GM19395 (cell line): Measurements from ENCODE around the gene TM6SF1.
"Not testable (repeated sequence)": the region's sequence is repeated elsewhere in the genome, so short reads cannot be mapped to it uniquely, and the experiment has no call there.

Experiments used
- ATAC-seq: cut with Tn5 transposase; IDR thresholded peaks from one replicate; pipeline ENCODE4 v1.9.1; 2021; ENCODE audit warnings: mild to moderate bottlenecking, moderate library complexity; ENCODE audit not compliant: unreplicated experiment

The TM6SF1 gene

DNA sequence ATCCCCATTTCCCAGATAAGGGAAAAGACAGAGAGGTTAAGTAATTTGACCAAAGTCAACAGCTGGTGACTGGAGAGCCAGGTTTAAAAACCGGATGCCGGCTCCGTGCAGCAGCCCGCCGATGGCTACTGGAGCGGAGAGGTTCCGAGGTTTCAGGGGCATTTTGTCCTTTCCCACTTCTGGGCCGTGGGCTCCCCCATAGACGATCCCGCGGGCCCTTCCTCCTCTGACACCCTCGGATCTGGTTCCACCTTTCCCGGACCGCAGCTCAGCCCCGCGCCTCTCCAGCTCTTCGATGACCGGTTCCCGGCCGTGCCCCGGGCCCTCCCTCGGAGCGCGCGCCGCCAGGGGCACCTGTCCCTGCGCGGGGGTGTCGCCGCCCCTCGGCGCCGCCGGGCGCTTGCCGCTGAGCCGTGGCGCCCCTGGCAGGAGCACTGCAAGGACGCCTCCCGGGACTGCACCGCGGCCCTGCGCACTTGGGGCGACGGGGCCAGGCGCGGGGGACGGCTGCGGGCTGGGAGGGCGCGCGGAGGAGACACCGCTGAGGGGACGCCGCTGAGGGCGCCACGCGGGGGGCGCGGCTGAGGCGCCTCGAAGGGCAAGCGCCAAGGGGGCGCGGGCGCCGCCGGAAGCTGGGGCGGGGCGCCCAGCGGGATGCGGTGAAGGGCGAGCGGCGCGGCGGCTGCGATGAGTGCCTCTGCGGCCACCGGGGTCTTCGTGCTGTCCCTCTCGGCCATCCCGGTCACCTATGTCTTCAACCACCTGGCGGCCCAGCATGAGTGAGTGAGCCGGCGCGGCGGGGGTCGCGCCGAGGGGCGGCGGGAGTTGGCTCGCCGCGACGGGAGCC lies at the start of gene TM6SF1:
Gene TM6SF1, plus strand, starts transcription at position 652 of the 847 bp plus-strand sequence. Its CDS starts 36 bp downstream, at position 688.
- no peak for ATAC-seq

DNA sequence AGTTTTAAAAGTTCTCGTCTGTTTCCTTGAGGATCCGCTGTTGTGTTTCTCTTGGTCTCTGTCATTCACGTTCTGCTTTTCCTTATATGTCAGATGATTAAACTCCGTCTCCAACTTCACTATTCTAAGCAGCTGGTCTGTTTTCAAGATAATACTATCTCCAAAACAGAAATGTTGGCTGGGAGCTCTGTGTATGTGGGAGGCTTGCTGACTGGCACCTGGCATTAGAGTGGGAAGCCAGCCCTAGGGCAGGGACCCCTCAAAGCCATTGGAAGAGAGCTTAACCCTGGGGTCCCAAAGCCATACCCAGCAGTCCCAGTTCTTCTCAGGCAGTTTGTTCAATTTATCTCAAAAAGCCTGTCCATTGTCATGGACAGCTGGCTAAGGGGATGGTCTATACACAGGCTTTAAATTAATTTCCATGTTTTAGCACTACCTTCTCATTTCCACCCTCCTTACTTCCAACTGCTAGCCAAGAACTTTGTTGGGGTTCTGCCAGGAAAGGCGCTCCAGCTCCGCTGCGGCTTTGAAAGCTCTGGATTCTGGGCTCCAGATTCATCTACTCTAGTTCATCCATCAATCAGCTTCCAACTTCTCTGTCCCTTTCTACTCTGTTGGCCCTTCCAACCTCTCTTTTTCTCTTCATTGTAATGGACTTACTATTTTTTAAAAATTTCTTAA lies 49.6 kb upstream of the TM6SF1 start:
- ATAC-seq = no peak

DNA sequence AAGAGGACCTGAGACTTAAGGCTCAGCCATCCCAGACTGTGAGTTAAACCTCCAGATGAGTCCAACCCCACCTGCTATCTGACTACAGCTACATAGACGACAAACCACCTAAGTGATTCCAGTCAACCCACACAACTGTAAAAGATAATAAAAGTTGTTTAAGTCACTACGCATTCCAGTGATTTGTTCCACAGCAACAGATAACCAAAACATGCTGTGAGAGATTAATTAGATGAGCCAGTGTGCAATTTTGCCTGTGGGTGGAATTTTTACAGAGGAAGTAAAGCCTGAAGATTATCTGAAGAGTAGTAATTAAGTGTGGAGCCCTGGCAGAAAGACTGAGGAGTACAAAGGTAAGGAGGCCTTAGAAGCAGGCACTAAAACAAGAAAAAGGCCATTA lies 45.8 kb upstream of the TM6SF1 start:
- no peak for ATAC-seq

DNA sequence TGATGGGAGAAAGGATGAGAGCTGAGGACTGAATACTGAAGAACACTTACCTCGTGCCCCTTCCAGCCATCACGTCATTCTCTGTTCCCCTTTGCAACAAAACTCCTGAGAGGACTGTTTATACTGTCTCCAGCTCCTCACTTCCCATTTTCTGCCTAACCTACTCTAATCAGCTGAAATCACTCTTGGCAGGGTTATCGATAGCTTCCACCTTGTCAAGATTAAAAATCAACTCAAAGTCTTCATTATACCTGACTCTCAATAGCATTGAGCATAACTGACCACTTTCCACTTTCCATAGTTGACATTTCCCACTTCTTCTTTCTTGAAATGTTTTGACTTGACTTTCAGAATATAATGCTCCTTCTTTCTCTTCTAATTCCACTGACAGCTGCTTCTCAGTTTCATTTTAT lies 44.7 kb upstream of the TM6SF1 start:
- ATAC-seq = peak; percentile 26

DNA sequence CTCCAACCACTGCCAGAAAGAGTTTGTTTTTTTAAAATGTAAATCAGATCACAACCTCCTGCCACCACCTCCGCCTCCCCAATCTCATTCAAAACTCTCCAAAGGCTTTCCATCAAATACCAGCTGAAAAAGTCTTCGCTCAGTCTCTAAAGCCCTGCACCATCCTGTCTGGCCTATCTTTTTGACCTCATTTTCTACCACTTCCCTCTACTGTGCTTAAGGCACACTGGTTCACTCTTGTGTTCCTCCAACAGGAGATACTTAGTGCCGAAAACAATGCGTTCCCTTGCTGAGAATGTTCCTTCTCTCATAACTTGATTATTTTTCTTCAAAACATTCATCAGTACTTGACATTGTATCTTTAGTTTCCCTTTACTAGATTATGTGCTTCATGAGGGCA lies 43.9 kb upstream of the TM6SF1 start:
- no peak for ATAC-seq

DNA sequence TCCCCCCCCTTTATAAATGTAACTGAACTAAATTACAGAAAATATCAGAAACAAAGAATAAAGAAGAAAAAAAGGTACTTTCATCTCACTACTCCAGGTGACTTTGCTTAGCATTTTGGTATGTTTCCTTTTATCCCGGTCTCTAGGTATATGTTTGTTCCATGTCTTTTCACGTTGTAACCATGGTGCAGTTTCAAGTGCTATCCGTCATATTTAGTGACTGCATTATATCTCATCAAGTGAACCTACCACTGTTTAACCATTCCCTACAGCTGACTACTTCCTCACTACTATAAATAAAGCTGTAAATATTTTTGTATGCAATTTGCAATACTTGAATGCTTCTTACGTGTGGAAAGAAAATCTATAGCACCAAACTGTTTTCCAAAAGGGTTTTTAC lies 42.6 kb upstream of the TM6SF1 start:
- ATAC-seq = no peak

DNA sequence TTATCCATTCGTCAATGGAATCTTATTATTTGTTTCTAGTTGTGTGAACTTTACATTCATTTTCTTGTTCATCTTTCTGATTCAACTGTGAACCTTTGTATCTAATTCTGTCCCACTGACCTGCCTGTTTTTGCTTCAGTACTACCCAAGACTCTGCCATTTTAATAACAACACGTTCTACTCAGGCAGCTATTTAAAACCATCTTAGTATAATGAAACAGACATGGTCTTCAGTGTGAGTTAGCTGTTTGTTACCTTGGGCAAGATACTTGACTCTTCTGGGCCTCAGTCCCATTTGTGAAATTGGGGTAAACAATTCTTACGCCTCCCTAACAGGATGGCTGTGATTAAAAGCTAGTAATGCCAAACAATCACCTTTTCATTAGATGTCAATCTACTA lies 42.0 kb upstream of the TM6SF1 start:
- no peak for ATAC-seq

DNA sequence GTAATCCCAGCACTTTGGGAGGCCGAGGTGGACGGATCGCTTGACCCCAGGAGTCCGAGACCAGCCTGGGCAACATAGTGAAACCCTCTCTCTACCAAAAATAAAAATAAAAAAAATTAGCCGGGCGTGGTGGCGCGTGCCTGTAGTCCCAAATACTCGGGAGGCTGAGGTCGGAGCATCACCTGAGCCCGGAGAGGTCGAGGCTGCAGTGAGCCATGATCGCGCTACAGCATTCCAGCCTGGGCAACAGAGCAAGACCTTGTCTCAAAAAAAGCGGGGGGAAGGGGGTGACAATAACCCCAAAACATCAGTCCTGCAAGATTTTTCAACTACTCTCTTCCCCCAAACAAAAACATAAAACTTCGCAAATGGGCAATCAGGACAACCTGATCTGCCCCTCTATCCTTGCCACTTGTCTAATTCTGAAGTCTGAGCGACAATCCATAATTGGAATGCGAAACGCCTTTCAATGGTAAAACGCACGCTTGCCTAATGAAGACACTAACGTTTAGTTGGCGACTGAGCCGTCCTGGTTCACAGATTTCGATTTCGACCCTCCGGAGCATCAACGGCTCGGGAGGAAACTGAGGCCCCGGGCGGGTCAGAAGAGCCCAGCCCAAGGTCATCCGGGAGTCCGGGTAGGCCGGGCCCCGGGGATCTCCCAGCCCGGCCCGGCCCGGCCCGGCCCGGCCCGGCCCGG lies 41.3 kb upstream of the TM6SF1 start:
- ATAC-seq = no peak

DNA sequence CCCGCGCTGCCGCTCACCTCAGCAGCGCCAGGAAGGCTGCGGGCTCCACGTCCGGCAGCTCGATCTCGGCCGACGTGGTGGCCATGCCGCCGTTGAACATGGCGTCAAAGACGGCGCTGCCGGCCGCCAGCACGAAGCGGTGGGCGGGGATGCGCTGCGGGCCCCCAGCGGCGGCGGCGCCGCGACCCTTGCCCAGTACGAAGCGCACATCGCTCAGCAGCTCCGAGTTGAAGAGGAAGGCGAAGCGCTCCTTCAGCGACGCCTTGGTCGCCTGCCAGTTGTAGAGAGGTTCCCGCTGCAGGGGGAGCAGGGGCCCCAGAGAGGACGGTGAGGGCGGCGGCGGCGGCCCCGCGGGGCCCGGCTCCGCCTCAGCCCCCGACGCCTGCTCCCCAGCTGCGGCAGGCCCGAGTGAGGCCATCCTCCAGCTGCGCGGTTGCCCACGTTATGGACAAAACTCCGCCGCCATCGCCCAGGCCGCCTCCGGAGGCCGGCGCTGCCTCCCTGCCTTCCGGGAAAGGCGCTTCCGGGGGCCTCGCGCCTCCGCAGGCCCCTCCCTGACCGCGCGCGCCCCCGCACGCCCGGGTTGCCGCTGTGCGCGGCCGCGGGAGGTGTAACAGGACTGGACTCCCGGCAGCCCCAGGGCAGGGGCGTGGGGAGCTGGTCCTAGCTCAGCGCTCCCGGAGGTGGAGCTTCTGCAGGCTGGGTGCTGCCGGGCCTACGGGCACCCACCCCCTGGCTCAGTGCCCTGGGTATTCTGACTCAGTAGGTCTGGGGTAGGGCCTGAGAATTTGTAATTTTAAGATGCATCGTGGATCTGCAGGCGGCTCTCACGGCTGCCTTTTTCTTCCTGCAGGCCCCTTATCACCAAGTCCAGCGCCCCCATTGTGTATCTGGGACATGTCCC lies 40.5 kb upstream of the TM6SF1 start, which contains the start of gene BTBD1:
Gene BTBD1, minus strand, starts transcription at position 519 of the 904 bp plus-strand sequence. Its CDS starts 101 bp downstream, at position 418.
- peak; percentile 81 for ATAC-seq

DNA sequence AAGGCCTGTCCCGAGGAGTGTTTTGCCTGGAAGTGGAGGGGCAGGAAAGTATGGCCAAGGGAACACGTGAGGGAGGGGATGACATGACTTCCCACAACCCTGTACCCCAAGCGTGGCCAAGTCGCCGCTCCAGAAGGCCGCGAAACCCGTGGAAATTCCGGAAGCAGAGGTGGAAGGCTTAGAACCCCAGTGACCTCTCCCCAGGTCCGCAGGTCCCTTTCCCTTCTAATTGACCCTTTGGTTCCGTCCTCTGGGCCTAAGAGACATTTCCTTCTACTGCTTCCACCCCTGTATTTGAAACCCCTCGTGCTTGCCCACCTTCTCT lies 39.8 kb upstream of the TM6SF1 start:
- no peak for ATAC-seq

DNA sequence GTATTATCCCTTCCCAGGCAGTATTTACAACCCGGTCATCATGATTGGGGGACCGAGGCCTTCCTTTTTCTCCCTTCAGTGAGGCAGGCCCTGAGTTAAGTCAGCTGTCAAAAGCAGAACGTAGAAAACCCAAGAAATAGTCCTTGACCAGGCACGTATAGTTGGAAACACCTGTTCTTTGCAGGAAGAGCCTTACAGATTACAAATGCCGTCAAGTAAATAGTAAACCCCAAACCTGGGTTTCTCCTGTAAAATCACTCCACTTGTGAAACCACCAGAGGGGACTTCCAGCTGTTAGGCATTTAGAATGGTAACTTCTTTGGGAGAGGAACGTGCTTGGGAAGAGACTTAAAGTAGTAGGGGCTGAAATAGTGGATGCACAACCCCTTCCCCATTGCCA lies 39.4 kb upstream of the TM6SF1 start:
- no peak for ATAC-seq

DNA sequence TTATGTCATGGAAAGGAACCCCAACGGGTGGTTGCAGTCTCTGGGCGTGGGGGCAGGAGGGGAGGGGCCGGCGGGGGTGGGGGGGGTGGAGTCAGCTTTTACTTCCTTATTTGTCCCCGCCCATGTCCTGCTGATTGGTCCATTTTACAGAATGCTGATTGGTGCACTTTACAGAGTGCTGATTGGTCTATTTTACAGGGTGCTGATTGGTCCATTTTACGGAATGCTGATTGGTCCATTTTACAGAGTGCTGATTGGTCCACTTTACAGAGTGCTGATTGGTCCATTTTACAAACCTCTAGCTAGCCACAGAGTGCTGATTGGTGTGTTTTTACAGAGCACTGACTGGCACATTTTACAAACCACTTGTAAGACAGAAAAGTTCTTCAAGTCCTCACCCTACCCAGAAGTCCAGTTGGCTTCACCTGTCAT lies 38.2 kb upstream of the TM6SF1 start:
- ATAC-seq = not testable (repeated sequence)

DNA sequence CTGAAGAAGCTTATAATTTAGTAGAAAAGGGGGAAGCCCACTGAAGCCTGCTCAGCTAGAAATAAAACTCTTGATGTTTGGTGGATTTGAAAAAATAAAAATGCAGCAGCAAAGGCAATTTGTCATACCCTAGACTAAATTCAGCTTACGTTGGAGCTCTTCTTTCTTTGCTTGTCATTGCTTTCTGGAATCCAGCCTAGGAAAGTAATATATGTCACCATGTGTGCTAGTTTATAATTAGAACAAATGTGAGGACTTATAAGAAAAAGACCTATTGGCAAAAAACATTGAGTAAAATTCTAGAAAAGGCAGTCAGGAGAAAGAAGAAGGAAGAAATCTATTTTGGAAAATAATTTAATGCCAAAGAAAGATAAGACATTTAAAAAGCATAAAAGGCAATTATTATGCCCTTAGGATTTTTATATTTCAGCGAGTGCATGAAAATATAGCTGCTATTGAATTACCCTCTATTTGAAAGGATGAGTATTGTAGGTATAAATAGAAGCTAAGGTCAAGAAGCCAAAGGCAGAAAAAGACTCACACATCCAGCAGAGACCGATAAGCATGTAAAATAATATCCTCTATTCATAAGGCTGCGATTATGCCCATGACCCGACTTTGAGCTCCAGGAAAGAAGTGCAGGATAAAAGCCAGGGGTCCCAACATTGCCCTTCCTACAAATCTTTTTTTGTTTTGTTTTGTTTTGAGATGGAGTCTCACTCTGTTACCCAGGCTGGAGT lies 29.8 kb upstream of the TM6SF1 start:
- ATAC-seq = no peak

DNA sequence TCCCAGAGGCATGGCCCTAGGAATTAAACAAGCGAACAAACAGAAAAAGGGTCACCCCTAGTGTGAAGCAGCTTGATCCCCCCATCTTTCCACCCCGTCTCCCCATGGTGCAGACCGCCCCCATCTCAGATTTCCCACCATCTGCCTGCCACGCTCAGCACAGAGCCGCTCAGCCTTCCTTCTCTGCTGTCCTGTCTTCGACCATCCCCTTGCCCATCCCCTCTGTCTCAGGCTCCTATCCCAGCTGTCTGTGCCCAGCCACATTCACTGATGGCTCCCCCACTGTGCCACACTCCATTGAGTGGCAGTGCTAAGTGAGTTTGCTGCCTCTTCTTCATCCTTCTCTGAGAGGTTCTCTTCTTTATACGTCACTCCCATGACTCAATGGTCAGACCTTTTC lies 28.7 kb upstream of the TM6SF1 start:
- no peak for ATAC-seq

DNA sequence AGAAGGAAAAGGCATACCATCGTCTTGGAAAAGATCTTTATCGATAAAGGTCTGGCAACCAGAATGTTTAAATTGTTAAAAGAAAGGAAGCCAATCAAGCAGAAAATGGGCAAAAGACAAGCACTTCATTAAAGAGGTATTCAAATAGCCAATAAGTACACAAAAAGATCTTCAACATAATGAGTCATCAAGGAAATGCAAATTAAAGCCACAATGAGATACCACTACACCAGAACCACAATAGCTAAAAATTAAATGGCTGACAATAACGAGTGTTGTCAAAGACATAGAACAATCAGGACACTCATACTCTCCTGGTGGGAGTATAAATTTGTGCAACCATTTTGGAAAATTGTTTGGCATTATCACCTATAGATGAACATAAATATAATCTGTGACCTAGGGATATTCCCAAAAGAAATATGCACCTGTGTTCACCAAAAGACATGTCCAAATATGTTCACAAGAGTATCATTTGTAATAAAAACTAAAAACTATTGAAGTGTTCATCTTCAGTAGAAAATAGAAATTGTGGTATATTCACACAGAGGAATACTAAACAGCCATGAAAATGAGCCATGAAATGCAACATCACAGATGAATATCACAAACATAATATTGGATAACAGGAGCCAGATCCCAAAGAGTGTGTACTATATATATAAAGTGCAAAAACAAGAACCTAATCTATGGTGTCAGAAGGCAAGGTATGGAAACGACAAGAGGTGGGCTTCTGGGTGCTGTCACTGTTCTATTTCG lies 26.0 kb upstream of the TM6SF1 start:
- ATAC-seq = no peak

DNA sequence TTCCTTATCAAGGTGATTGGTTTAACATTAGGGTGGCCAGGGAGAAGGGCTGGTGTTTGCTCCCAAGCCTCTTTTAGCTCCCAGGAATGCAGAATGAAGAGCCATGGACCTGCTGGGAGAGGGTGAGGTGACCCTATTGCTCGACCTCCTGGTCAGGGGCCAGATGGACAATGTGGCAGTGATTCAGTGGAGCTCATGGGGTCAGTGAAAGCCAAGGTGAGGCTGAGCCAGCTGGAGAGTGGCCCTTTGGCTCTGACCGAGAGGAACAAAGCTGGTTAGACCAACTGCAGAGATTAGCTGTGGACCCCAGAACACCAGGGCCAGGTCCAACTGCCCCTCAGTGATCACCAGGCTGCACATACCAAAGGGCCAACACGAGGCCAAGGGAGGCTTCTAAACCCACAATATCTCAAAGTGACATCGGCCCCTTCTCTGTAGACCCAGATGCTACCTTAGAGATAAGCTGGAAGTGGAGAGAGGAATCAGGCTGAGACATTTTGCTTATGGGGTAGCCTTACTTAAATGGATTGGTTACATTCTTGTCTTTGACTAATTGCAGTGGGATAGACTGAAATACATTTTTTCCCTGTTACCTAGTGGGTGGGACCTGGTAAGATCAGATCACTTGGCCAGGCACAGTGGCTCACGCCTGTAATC lies 24.6 kb upstream of the TM6SF1 start:
- no peak for ATAC-seq

DNA sequence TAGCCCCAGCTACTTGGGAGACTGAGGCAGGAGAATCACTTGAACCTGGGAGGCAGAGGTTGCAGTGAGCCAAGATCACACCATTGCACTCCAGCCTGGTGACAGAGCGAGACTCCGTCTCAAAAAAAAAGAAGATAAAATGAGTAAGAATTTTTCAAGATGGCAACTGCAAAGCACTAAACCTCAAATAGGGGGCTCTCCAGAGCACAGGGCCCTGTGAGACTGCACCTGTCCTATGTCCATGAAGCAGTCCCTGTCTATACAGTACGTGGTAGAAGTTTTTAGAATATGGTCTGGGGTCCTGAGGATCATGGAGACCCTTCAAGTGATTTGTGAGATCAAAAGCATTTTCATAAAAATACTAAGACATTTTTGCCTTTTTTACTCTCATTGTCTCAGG lies 22.0 kb upstream of the TM6SF1 start:
- not testable (repeated sequence) for ATAC-seq

DNA sequence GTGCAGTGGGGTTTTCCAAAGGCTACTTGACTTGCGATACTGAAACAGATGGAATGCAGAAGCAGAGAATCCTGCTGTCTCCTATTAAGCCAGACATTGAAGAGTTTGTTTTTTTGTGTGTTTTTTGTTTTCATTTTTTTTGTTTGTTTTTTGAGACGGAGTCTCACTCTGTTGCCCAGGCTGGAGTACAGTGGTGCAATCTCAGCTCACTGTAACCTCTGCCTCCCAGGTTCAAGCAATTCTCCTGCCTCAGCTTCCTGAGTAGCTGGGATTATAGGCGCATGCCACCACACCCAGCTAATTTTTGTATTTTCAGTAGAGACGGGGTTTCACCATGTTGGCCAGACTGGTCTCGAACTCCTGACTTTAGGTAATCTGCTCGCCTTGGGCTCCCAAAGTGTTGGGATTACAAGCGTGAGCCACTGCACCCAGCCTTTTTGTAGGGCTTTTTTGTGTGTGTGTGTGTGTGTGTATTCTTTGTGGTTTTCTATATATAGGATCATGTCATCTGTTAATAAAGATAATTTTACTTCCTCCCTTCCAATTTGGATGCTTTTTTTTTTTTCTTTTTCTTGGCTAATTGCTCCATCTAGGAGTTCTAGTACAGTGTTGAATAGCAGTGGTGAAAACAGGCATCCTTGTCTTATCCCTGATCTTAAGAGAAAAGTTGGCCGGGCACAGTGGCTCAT lies 21.4 kb upstream of the TM6SF1 start:
- ATAC-seq = not testable (repeated sequence)
